H1 (cell line): ENCODE measurements around the gene BCKDHB. TPM values are rescaled to one million over a fixed set of nuclear protein-coding genes. Genes with fewer than 3 reads are reported as not detected.

Experiments used
- CTCF ChIA-PET: fragments of 300-600 bp; sonication (Branson Sonifier 250); formaldehyde crosslinking; loops from one replicate; lab custom pipeline; 2021; ENCODE audit not compliant: partially characterized antibody; lab: Charles Lee
- POLR2A ChIA-PET: fragments of 300-600 bp; sonication (Branson Sonifier 250); formaldehyde crosslinking; loops from one replicate; lab custom pipeline; 2021; ENCODE audit warnings: inconsistent platforms; ENCODE audit not compliant: partially characterized antibody; lab: Charles Lee
- DNase-seq, 2 experiments: peaks; one replicate each; pipeline versions ENCODE4 v3.0.0 to v3.0.0-alpha.2; 2010 to 2022; ENCODE audit warnings: low spot score in 2 of 2, low read depth in 1 of 2, mixed read lengths in 1 of 2
- FAIRE-seq: peaks from 2 replicates; lab custom pipeline; 2011; peaks lifted over from hg19 to GRCh38; lab: Jason Lieb, UNC
- H2AFZ ChIP-seq: 2 replicates; pipeline ENCODE4 v1.8.1; 2012; ENCODE audit warnings: low read length, inconsistent platforms
- H2AK5ac ChIP-seq: 2 replicates; pipeline ENCODE4 v1.6.1; 2013; ENCODE audit warnings: low read depth, low read length
- H2BK120ac ChIP-seq: replicated peaks from 2 replicates; pipeline ENCODE3; 2013; ENCODE audit warnings: low read depth, low read length, inconsistent platforms
- H2BK12ac ChIP-seq: 2 replicates; pipeline ENCODE4 v1.6.1; 2013; ENCODE audit warnings: low read depth, low read length
- H2BK15ac ChIP-seq: 2 replicates; pipeline ENCODE4 v1.6.1; 2013; ENCODE audit warnings: low read length
- H2BK20ac ChIP-seq: 2 replicates; pipeline ENCODE4 v1.6.1; 2013; ENCODE audit warnings: low read length
- H2BK5ac ChIP-seq: 2 replicates; pipeline ENCODE4 v1.6.1; 2013; ENCODE audit warnings: low read depth, low read length
- H3K14ac ChIP-seq: 2 replicates; pipeline ENCODE4 v1.6.1; 2013; ENCODE audit warnings: inconsistent platforms; ENCODE audit not compliant: insufficient read length
- H3K18ac ChIP-seq: 2 replicates; pipeline ENCODE4 v1.6.1; 2013; ENCODE audit warnings: low read length; ENCODE audit errors: extremely low read depth
- H3K23ac ChIP-seq: 2 replicates; pipeline ENCODE4 v1.6.1; 2013; ENCODE audit warnings: inconsistent platforms; ENCODE audit not compliant: insufficient read length
- H3K23me2 ChIP-seq: 2 replicates; pipeline ENCODE4 v1.6.1; 2013; ENCODE audit warnings: low read depth, low read length
- H3K27ac ChIP-seq: 2 replicates; pipeline ENCODE4 v1.6.1; 2011; ENCODE audit warnings: low read depth, low read length, inconsistent platforms
- H3K27me3 ChIP-seq, 4 experiments: replicated peaks in 1 of 4; 1 replicate in 1 of 4; 2 replicates in 3 of 4; pipeline versions ENCODE4 v1.6.1 to v1.8.1; 2011 to 2013; ENCODE audit warnings: low read length in 3 of 4, mild to moderate bottlenecking in 3 of 4, inconsistent platforms in 2 of 4, mixed read lengths in 2 of 4, moderate library complexity in 1 of 4; ENCODE audit not compliant: control insufficient read depth in 3 of 4, insufficient read depth in 3 of 4; ENCODE audit errors: extremely low read depth in 1 of 4
- H3K36me3 ChIP-seq, 4 experiments: 2 replicates each; pipeline versions ENCODE4 v1.6.1 to v1.8.1; 2011 to 2013; ENCODE audit warnings: mild to moderate bottlenecking in 4 of 4, low read length in 3 of 4, moderate library complexity in 2 of 4, control low read depth in 1 of 4, inconsistent platforms in 1 of 4; ENCODE audit not compliant: insufficient read depth in 4 of 4, control insufficient read depth in 2 of 4
- H3K4ac ChIP-seq: replicated peaks from 2 replicates; pipeline ENCODE3; 2013; ENCODE audit warnings: low read length, low read depth, mixed read lengths, inconsistent platforms; ENCODE audit not compliant: insufficient read length
- H3K4me1 ChIP-seq, 4 experiments: replicated peaks in 1 of 4; 1 replicate in 1 of 4; 2 replicates in 3 of 4; pipeline versions ENCODE4 v1.6.1 to v1.8.1; 2011 to 2013; ENCODE audit warnings: low read length in 3 of 4, inconsistent platforms in 2 of 4, mixed read lengths in 1 of 4; ENCODE audit not compliant: insufficient read depth in 4 of 4, control insufficient read depth in 3 of 4
- H3K4me2 ChIP-seq, 2 experiments: 2 replicates each; pipeline versions ENCODE4 v1.6.1 to v1.8.1; 2011 to 2013; ENCODE audit warnings: low read depth in 2 of 2, low read length in 2 of 2, control low read depth in 1 of 2, inconsistent platforms in 1 of 2, mild to moderate bottlenecking in 1 of 2; ENCODE audit not compliant: insufficient read depth in 1 of 2
- H3K4me3 ChIP-seq, 4 experiments: fragments of 200-600, 300-600 bp in 1 of 4; sonication (generic), shearing (Covaris generic), sonication (Bioruptor Twin) in 1 of 4; 2 replicates each; pipeline versions ENCODE4 v1.5.1 to v1.8.1; 2011 to 2016; ENCODE audit warnings: low read length in 4 of 4, low read depth in 3 of 4, control low read depth in 2 of 4, inconsistent platforms in 2 of 4, mild to moderate bottlenecking in 2 of 4, mixed read lengths in 1 of 4, moderate library complexity in 1 of 4; ENCODE audit not compliant: insufficient read depth in 2 of 4; ENCODE audit errors: extremely low read depth in 1 of 4
- H3K56ac ChIP-seq: replicated peaks from 2 replicates; pipeline ENCODE3; 2013; ENCODE audit warnings: low read depth, mild to moderate bottlenecking, mixed read lengths, low read length, inconsistent platforms; ENCODE audit not compliant: insufficient read length
- H3K79me1 ChIP-seq: 2 replicates; pipeline ENCODE4 v1.6.1; 2013; ENCODE audit warnings: low read depth, low read length, control low read depth
- H3K79me2 ChIP-seq, 2 experiments: 2 replicates each; pipeline versions ENCODE4 v1.6.1 to v1.8.1; 2012 to 2013; ENCODE audit warnings: low read length in 2 of 2, mild to moderate bottlenecking in 2 of 2, inconsistent platforms in 1 of 2; ENCODE audit not compliant: insufficient read depth in 2 of 2, control insufficient read depth in 1 of 2
- H3K9ac ChIP-seq, 4 experiments: replicated peaks in 1 of 4; 1 replicate in 1 of 4; 2 replicates in 3 of 4; pipeline versions ENCODE4 v1.6.1 to v1.8.1; 2011 to 2013; ENCODE audit warnings: low read depth in 3 of 4, low read length in 3 of 4, control low read depth in 2 of 4, mild to moderate bottlenecking in 2 of 4, moderate library complexity in 2 of 4, inconsistent platforms in 1 of 4; ENCODE audit errors: extremely low read depth in 1 of 4
- H3K9me3 ChIP-seq, 2 experiments: 2 replicates each; pipeline versions ENCODE4 v1.6.1 to v1.8.1; 2012 to 2013; ENCODE audit warnings: mild to moderate bottlenecking in 2 of 2, moderate library complexity in 2 of 2, control low read depth in 1 of 2, inconsistent platforms in 1 of 2, low read depth in 1 of 2, low read length in 1 of 2, mixed read lengths in 1 of 2; ENCODE audit not compliant: insufficient read depth in 2 of 2
- H4K20me1 ChIP-seq, 2 experiments: replicated peaks in 1 of 2; 2 replicates each; pipeline versions ENCODE3 to v1.8.1; 2011 to 2013; ENCODE audit warnings: inconsistent platforms in 2 of 2, low read length in 2 of 2, mild to moderate bottlenecking in 1 of 2; ENCODE audit not compliant: insufficient read depth in 2 of 2, control insufficient read depth in 1 of 2
- H4K5ac ChIP-seq: 2 replicates; pipeline ENCODE4 v1.6.1; 2013; ENCODE audit warnings: low read length, low read depth, mixed read lengths, inconsistent platforms; ENCODE audit not compliant: insufficient read length
- H4K8ac ChIP-seq: 2 replicates; pipeline ENCODE4 v1.8.0; 2013; ENCODE audit warnings: mild to moderate bottlenecking, moderate library complexity, low read length, inconsistent platforms; ENCODE audit not compliant: insufficient read depth; ENCODE audit errors: extremely low read depth
- H4K91ac ChIP-seq: replicated peaks from 2 replicates; pipeline ENCODE3; 2013; ENCODE audit warnings: low read length, mixed read lengths, inconsistent platforms; ENCODE audit not compliant: insufficient read length
- CBX5 ChIP-seq: fragments of 300-800, 300-1000 bp; sonication (generic); IDR thresholded peaks from 2 replicates; pipeline ENCODE4 v1.7.1; 2016; ENCODE audit warnings: antibody characterized with exemption, low read length, low read depth
- CBX8 ChIP-seq: fragments of 300-800, 300-1000 bp; sonication (generic); IDR thresholded peaks from 2 replicates; pipeline ENCODE4 v1.7.1; 2016; ENCODE audit warnings: low read depth, low read length, borderline replicate concordance
- CHD1 ChIP-seq: IDR thresholded peaks from 2 replicates; pipeline ENCODE4 v1.6.1; 2012; ENCODE audit warnings: low read depth, low read length, improper control_type of control experiment
- CTCF ChIP-seq, 3 experiments: IDR thresholded peaks; 1 replicate in 2 of 3; 2 replicates in 1 of 3; pipeline versions ENCODE4 v1.5.1 to v1.6.1; 2011; ENCODE audit warnings: low read length in 3 of 3, mild to moderate bottlenecking in 3 of 3, inconsistent platforms in 2 of 3, low read depth in 1 of 3, moderate library complexity in 1 of 3; ENCODE audit not compliant: insufficient read depth in 1 of 3; ENCODE audit errors: control extremely low read depth in 1 of 3
- EP300 ChIP-seq, 2 experiments: IDR thresholded peaks; 1 replicate in 1 of 2; 2 replicates in 1 of 2; pipeline ENCODE4 v1.6.1; 2011 to 2012; ENCODE audit warnings: low read depth in 2 of 2, low read length in 2 of 2, mild to moderate bottlenecking in 2 of 2, borderline replicate concordance in 1 of 2, inconsistent platforms in 1 of 2, moderate library complexity in 1 of 2
- FOSL1 ChIP-seq: IDR thresholded peaks from 2 replicates; pipeline ENCODE4 v1.6.1; 2011; ENCODE audit warnings: mild to moderate bottlenecking, low read depth, low read length, moderate library complexity; ENCODE audit not compliant: insufficient read depth
- GTF2F1 ChIP-seq: IDR thresholded peaks from 2 replicates; pipeline ENCODE4 v1.6.1; 2012; ENCODE audit warnings: low read depth, low read length, improper control_type of control experiment, borderline replicate concordance
- KDM1A ChIP-seq: fragments of 200-600, 300-600 bp; sonication (generic); IDR thresholded peaks from 2 replicates; pipeline ENCODE4 v1.7.1; 2016; ENCODE audit warnings: mild to moderate bottlenecking, low read length, borderline replicate concordance
- NANOG ChIP-seq: IDR thresholded peaks from 2 replicates; pipeline ENCODE4 v1.6.1; 2011; ENCODE audit warnings: low read length, low read depth, mild to moderate bottlenecking, inconsistent platforms; ENCODE audit not compliant: insufficient read depth, poor library complexity, severe bottlenecking
- SP1 ChIP-seq: IDR thresholded peaks from 2 replicates; pipeline ENCODE4 v1.6.1; 2011; ENCODE audit warnings: low read depth, low read length
- WGBS, 2 experiments: shearing (Covaris generic) in 1 of 2; methylation state at CpG; one replicate each; pipeline versions ENCODE4 v1.1.6 to v1.1.7; 2013 to 2015; ENCODE audit warnings: low lambda C conversion rate in 2 of 2, mixed read lengths in 2 of 2, inconsistent platforms in 1 of 2, low coverage in 1 of 2, missing lambda C conversion rate in 1 of 2; ENCODE audit not compliant: insufficient replicate concordance in 2 of 2, insufficient coverage in 1 of 2, insufficient read length in 1 of 2; ENCODE audit errors: extremely low coverage in 1 of 2, missing lambda C conversion rate in 1 of 2; 5-methylcytosine and 5-hydroxymethylcytosine counted together
- polyA plus RNA-seq, 7 experiments: library from polyadenylated mRNA; depleted of rRNA in 3 of 7; stranded (reverse) in 5 of 7; unstranded in 2 of 7; fragments of >200 nt in 5 of 7; fragments of 200-250 nt in 2 of 7; gene quantifications; 1 replicate in 5 of 7; 2 replicates in 1 of 7; 4 replicates in 1 of 7; pipeline versions ENCODE4 v1.2.1 to v1.2.3, GENCODE V29; 2011 to 2013; ENCODE audit warnings: missing spikeins in 2 of 7, mixed read lengths in 2 of 7
- total RNA-seq: library from RNA; stranded (reverse); fragmentation: NEBNext Ultra II Directional; extraction: Animal tissue kit (Norgen Biotek cat#: 25700); gene quantifications from 2 replicates; pipeline ENCODE4 v1.2.1, GENCODE V29; 2021

The BCKDHB gene
- total and polyA plus RNA-seq, 2 of the 8 experiments (the other 6 are each of a cell fraction or from before 2014, with no cell fraction given), result 22.1 to 30.8 TPM

DNA sequence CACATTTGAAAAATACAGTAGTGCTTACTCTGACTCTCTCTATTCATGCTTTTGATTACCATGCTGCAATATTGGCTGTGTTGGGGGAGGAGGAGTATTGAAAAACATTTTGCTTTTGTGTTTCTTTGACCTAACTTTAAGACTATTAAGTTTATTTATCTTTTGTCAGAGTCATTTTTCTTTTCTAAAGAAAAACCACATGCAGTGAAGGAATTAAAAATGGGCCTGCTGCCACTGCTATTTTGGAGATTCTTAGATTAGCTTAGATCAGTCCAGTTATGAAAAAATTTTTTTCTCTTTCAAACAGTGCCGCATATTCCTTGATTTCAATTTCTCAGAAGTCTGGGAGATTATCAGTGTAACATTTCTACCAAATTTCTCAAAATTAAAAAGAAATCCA is 36.1 kb downstream of the BCKDHB start:
- Histone ChIP-seq H2AFZ (no peak overlapping the region), H3K23ac (no peak overlapping the region), H3K56ac (no peak overlapping the region), H2BK20ac (no peak overlapping the region), H4K20me1 (no peaks in the 10 kb centered on the region), H3K14ac (no peak overlapping the region), H3K18ac (no peak overlapping the region), H3K9me3 (peaks cover 0 to under 1% of the 10 kb centered on the region in 2 experiments; a peak in 1 of 4 replicates), H2BK15ac (no peak overlapping the region), H3K4me3 (no peak overlapping the region), H4K91ac (no peak overlapping the region), H3K79me2 (no peaks in the 10 kb centered on the region), H4K5ac (no peak overlapping the region), H3K23me2 (no peaks in the 10 kb centered on the region), H3K27me3 (no peaks in the 10 kb centered on the region), H3K4me2 (no peak overlapping the region), H2BK5ac (no peak overlapping the region), H3K9ac (no peak overlapping the region), H3K4ac (no peak overlapping the region), H3K36me3 (0 out of 8 replicates have a peak, but pooled peaks cover 0 to 2% (median under 1%) of the 10 kb centered on the region in 4 experiments), H2BK12ac (no peak overlapping the region), H3K27ac (no peak overlapping the region), H4K8ac (no peak overlapping the region), H3K79me1 (no peaks in the 10 kb centered on the region), H3K4me1 (no peaks in the 10 kb centered on the region), H2BK120ac (no peak overlapping the region), H2AK5ac (no peak overlapping the region)
- TF ChIP-seq CBX5, result no peak
- TF ChIP-seq KDM1A, result no peak
- no peak for TF ChIP-seq CTCF (IDR thresholded peaks at IDR 0.05; ENCODE audit: control extremely low read depth in 1 of 3, insufficient read depth in 1 of 3, low read depth in 1 of 3, low read length in 3 of 3)
- TF ChIP-seq EP300 (IDR thresholded peaks at IDR 0.05; ENCODE audit: borderline replicate concordance in 1 of 2, low read depth in 2 of 2, low read length in 2 of 2), result no peak
- TF ChIP-seq SP1, result no peak
- no peak for TF ChIP-seq CHD1
- TF ChIP-seq NANOG, result no peak
- no peak for TF ChIP-seq CBX8
- no peak for TF ChIP-seq FOSL1
- no peak for TF ChIP-seq GTF2F1
- FAIRE-seq (no peak), DNase-seq (no peak)
- ChIA-PET CTCF (no interaction called here), POLR2A (no interaction called here)
- whole genome bisulfite sequencing, 2 experiments, result 100% methylated on average over 1 of the region's 1 CpG; no CpG with 5 or more reads in 1 of the 2 experiments
